ENCODE results near the gene PSD4. TPM values are rescaled to one million over a fixed set of nuclear protein-coding genes. Genes with fewer than 3 reads are reported as not detected.

Gene PSD4
- total RNA-seq, 4 donors from 2014 or later = 48.2 to 193 (median 87.4) TPM

GRCh38 chr2:113228991-113229716 is 55.4 kb downstream of the PSD4 start:
- Histone ChIP-seq H3K36me3 (no peaks in the 10 kb centered on the region), H3K9me3 (no peaks in the 10 kb centered on the region), H3K4me1 (peaks cover 0 to 5% (median 0%) of the 10 kb centered on the region in 4 donors), H3K27ac (no peak overlapping the region), H3K27me3 (no peaks in the 10 kb centered on the region), H3K4me3 (no peak overlapping the region)
- WGBS, 2 donors (ENCODE audit: low coverage in 1 of 2) = 47 to 79% methylated on average over 2 to 3 of the region's 3 CpGs
- TF ChIP-seq POLR2AphosphoS5 (IDR thresholded peaks at IDR 0.05) (no peak), POLR2A (IDR thresholded peaks at IDR 0.05) (no peak), EP300 (IDR thresholded peaks at IDR 0.05; ENCODE audit: low read depth) (no peak), CTCF (IDR thresholded peaks at IDR 0.05) (no peak)
- in situ Hi-C loops (cut with MboI; ENCODE audit: low pct_ligation_motif_present in 1 of 4, low pct_unique_long_range_greater_than_20kb in 1 of 4, low sequenced_read_pairs in 3 of 4) (no loop called here), intact Hi-C loops (cut with DNase I; ENCODE audit: low total_unique reads) (no loop called here)
- no peak for DNase-seq

- in situ Hi-C loops (cut with MboI; ENCODE audit: low pct_ligation_motif_present in 1 of 4, low pct_unique_long_range_greater_than_20kb in 1 of 4, low sequenced_read_pairs in 3 of 4) (no loop called here), intact Hi-C loops (cut with DNase I; ENCODE audit: low total_unique reads) (no loop called here)
- H3K27ac ChIP-seq = no peak overlapping the region
- no peak for DNase-seq
- no peak for TF ChIP-seq POLR2A (IDR thresholded peaks at IDR 0.05)
- no peak for TF ChIP-seq EP300 (IDR thresholded peaks at IDR 0.05; ENCODE audit: low read depth)
- TF ChIP-seq CTCF (IDR thresholded peaks at IDR 0.05) = no peak
- TF ChIP-seq POLR2AphosphoS5 (IDR thresholded peaks at IDR 0.05) = no peak
- no peaks in the 10 kb centered on the region for H3K9me3 ChIP-seq
- peaks cover 0 to 5% (median 0%) of the 10 kb centered on the region in 4 donors for H3K4me1 ChIP-seq
- H3K36me3 ChIP-seq = no peaks in the 10 kb centered on the region
- H3K4me3 ChIP-seq = no peak overlapping the region
- H3K27me3 ChIP-seq = no peaks in the 10 kb centered on the region
- WGBS, 2 donors (ENCODE audit: low coverage in 1 of 2) = 38 to 77% methylated on average over 2 to 3 of the region's 3 CpGs
Measured at GRCh38 chr2:113229795-113230194, 56.0 kb downstream of the PSD4 start.

DNA sequence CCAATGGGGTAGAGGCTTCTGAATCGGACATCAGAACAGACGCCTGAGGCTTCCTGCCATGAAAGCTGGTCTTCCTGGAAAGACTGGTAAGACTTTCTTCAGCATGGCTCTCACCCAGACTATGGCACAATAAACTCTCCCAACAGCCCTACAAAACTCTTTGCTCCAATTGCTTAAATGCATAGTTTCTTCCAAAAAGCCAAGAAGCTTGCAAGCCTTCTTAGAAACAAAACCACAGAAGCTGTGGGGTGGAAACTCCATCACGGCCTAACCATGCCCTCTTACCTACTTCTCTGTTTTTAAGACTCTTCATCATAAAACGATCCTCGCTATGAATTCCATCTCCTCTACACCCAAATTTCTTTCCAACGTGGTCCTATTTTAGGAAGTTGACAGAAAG is 56.8 kb downstream of the PSD4 start:
- no peak for DNase-seq
- no peaks in the 10 kb centered on the region for H3K9me3 ChIP-seq
- H3K27me3 ChIP-seq = no peaks in the 10 kb centered on the region
- no peak overlapping the region for H3K27ac ChIP-seq
- intact Hi-C loops (cut with DNase I; ENCODE audit: low total_unique reads) (no loop called here), in situ Hi-C loops (cut with MboI; ENCODE audit: low pct_ligation_motif_present in 1 of 4, low pct_unique_long_range_greater_than_20kb in 1 of 4, low sequenced_read_pairs in 3 of 4) (no loop called here)
- TF ChIP-seq POLR2AphosphoS5 (IDR thresholded peaks at IDR 0.05) (no peak), CTCF (IDR thresholded peaks at IDR 0.05) (no peak), POLR2A (IDR thresholded peaks at IDR 0.05) (no peak), EP300 (IDR thresholded peaks at IDR 0.05; ENCODE audit: low read depth) (no peak)
- H3K36me3 ChIP-seq = no peaks in the 10 kb centered on the region
- 35 to 54% methylated on average over 2 to 6 of the region's 6 CpGs for WGBS, 2 donors (ENCODE audit: low coverage in 1 of 2)
- no peak overlapping the region for H3K4me3 ChIP-seq
- peaks cover 0 to 5% (median 0%) of the 10 kb centered on the region in 4 donors for H3K4me1 ChIP-seq

DNA sequence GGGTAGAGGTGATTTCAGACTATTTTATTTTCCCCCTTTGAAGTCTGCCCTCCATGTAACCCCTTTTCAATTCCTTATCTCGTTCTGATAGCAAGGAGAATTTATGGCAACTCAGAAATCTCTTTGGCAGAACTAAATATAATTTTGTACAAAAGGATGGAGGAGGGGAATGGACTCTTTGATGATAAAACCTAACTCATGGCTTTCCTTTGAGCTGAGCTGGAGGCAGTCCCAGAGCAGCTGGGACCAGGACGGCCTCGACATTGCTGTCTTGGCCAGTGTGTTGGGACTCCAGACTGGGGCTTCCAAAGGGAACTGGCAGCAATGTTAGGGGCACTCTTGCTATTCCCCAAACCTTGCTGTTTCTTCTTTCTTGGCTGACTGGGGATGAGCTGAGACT is 57.3 kb downstream of the PSD4 start:
- WGBS, 2 donors (ENCODE audit: low coverage in 1 of 2) = 39% methylated on average over 3 of the region's 3 CpGs; no CpG with 5 or more reads in 1 of the 2 donors
- no peak for TF ChIP-seq EP300 (IDR thresholded peaks at IDR 0.05; ENCODE audit: low read depth)
- no peak for TF ChIP-seq CTCF (IDR thresholded peaks at IDR 0.05)
- TF ChIP-seq POLR2AphosphoS5 (IDR thresholded peaks at IDR 0.05) = no peak
- no peak for TF ChIP-seq POLR2A (IDR thresholded peaks at IDR 0.05)

More for the DNA sequence above, 57.3 kb downstream of the PSD4 start:
- Histone ChIP-seq H3K9me3 (no peaks in the 10 kb centered on the region), H3K36me3 (no peaks in the 10 kb centered on the region), H3K27ac (no peak overlapping the region), H3K27me3 (no peaks in the 10 kb centered on the region), H3K4me3 (no peak overlapping the region), H3K4me1 (peaks cover 0 to 5% (median 0%) of the 10 kb centered on the region in 4 donors)
- in situ Hi-C loops (cut with MboI; ENCODE audit: low pct_ligation_motif_present in 1 of 4, low pct_unique_long_range_greater_than_20kb in 1 of 4, low sequenced_read_pairs in 3 of 4) (no loop called here), intact Hi-C loops (cut with DNase I; ENCODE audit: low total_unique reads) (no loop called here)
- no peak for DNase-seq
